ENCODE results near the gene IGFBP2.

The IGFBP2 gene

GRCh38 chr2:216665717-216666116, 32.5 kb downstream of the IGFBP2 start:
- FAIRE-seq: no peak

- FAIRE-seq: peak; percentile 12
Measured at GRCh38 chr2:216666461-216667233, 33.4 kb downstream of the IGFBP2 start.

GRCh38 chr2:216670266-216671080, 37.3 kb downstream of the IGFBP2 start:
- no peak for FAIRE-seq

- FAIRE-seq: no peak
Measured at GRCh38 chr2:216671081-216671411, 37.8 kb downstream of the IGFBP2 start.

GRCh38 chr2:216671791-216672343, 38.6 kb downstream of the IGFBP2 start:
- peak; percentile 69 for FAIRE-seq

GRCh38 chr2:216672466-216672865, 39.2 kb downstream of the IGFBP2 start:
- no peak for FAIRE-seq

GRCh38 chr2:216673021-216673420, 39.8 kb downstream of the IGFBP2 start:
- no peak for FAIRE-seq

GRCh38 chr2:216673609-216674008, 40.4 kb downstream of the IGFBP2 start:
- FAIRE-seq: no peak

- FAIRE-seq: no peak
Measured at GRCh38 chr2:216674376-216674775, 41.2 kb downstream of the IGFBP2 start.

- FAIRE-seq: no peak
Measured at GRCh38 chr2:216676630-216677029, 43.4 kb downstream of the IGFBP2 start.

- no peak for FAIRE-seq
Measured at GRCh38 chr2:216677439-216678097, 44.3 kb downstream of the IGFBP2 start.

GRCh38 chr2:216678098-216678465, 44.9 kb downstream of the IGFBP2 start:
- FAIRE-seq: no peak

- FAIRE-seq: no peak
Measured at GRCh38 chr2:216678813-216679657, 45.8 kb downstream of the IGFBP2 start.

GRCh38 chr2:216679658-216680024, 46.4 kb downstream of the IGFBP2 start:
- no peak for FAIRE-seq

GRCh38 chr2:216680951-216681629, 47.9 kb downstream of the IGFBP2 start:
- FAIRE-seq: no peak

GRCh38 chr2:216681683-216682082, 48.5 kb downstream of the IGFBP2 start:
- FAIRE-seq: no peak

GRCh38 chr2:216683846-216684245, 50.6 kb downstream of the IGFBP2 start:
- FAIRE-seq: no peak

GRCh38 chr2:216685327-216685875, 52.2 kb downstream of the IGFBP2 start:
- FAIRE-seq: no peak

GRCh38 chr2:216687111-216687510, 53.9 kb downstream of the IGFBP2 start:
- no peak for FAIRE-seq

GRCh38 chr2:216687646-216688045, 54.4 kb downstream of the IGFBP2 start:
- no peak for FAIRE-seq

- no peak for FAIRE-seq
Measured at GRCh38 chr2:216688731-216689340, 55.6 kb downstream of the IGFBP2 start.
